DMS153 treated with DMSO at 0.1 percent for 48 hours (cell line): ENCODE results near the gene SH3GL3.

Source experiments
- DNase-seq: peaks from one replicate; lab custom pipeline; 2025; ENCODE audit not compliant: unreplicated experiment; lab: John Stamatoyannopoulos, UW

The SH3GL3 gene

DNA sequence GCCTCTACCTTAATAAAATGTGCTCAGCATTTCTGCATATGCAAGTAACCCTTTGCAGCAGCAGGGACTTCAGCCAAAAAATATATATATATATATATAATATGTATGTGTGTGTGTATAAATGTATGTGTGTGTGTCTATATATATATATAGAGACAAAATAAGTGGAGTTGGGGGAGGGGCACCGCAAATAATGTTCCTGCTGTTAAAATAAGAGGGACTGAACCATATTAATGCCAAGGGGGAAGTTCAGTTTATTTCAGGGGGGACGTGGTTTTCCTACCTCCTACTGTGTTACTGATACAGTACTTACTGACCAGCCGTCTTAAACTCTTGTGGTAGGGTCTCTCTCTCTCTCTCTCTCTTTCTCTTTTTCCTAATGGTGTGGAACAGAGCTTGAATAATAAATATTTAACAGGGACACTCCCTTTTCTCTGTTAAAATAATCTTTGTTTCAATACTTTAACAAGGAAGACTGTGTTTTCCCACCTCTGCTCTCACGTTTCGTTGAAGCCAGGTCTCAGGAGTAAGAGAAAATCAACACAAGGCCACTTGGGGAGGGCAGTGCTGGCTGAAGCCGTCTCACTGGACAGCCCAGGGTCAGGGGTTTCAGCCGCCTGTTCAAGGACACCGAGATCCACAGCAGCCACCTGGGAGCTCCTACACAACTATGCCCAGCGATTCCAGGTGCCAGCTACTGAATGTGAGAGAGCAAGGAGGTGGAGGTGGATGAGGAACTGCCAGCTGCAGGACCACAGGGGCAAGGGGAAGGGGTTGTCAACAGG lies 164.0 kb downstream of the SH3GL3 start:
- DNase-seq, result no peak

DNA sequence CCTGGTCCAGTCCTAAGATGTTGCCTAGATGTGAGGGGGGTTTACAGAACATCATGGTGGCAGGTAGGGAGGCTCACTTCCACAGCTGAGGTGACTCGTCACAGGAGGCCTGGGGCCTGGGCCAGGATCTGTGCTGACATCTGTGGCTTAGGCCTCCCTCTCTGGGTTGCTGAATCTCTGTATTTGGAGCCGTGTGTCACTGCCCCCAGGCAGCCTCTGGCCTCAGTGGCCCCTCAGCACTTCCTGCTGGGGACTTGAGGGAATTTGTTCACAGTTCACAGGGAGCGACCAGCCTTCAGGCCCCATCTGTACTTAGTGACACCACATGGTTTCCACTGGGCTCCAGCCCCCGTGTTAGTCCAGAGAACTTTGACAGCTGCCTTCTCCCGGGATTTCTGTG lies 165.1 kb downstream of the SH3GL3 start:
- no peak for DNase-seq

DNA sequence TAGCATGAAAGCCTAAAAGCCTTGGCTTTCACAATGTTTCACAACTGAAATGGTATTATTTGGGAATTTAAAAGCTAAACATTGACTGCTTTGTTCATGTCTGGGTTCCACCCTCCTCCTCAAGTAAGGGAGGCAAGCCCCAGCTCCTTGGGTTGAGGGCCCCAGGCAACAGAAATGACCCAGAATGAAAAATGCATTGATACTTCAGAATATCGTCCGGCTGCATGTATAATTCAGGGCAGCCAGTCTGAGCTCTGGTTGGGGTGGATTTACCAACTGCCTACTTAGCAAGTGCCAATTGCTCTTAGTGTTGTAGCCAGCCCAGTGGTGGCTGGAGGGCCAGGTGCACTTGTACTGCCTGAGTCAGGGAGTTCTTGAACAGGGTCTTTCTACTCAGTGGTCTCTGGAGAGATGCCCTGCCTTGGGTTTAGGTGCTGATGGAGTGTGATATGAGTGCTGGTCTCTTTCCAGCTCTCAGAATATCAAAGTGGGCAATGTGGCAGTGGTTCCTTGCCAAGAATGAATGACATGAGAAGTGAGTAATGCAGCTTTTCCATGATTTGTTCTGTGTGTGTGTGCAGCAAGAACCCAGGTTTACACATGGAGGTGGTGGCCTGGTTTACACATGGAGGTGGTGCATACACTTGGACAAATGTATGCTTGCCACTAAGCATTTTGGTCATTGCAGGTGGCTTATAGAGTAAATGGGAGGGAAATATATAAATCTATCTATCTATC lies 165.9 kb downstream of the SH3GL3 start:
- DNase-seq, result no peak

DNA sequence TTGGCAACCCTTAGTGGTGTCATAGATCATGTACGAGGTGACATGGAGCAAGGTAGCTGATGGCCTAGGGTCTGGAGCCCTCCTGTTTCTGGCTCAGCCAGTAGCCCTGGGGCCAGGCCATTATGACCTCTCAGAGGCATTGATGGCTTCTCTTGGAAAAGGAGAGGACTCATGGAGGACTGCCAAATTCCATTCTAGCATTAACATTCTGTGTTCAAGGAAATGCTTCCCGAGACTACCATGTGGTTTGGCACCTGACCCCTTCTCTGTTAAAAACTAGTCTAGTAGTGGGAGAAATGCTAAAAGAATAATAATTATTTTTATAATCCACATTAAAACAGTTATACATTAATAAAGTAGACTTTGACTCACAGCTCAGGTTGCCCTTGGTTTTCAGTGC lies 166.6 kb downstream of the SH3GL3 start:
- DNase-seq, result no peak

DNA sequence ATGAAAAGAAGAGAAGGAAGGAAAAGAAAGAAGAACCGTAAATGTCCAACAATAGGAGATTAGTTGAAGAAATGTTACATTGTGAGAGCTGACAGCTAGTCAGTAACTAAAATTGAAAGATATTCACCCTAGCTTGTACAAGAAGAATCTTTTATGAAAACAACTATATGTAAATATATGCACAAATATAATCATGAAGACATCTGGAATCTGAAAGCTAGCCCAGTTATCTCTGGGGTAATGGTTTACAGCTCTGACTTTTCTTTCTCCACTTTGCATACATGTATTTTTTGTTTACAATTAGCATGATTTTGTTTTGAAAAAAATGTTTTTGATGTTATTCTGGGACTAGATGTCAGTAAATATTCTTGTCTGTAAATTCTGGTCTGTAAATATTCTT lies 169.7 kb downstream of the SH3GL3 start:
- no peak for DNase-seq

DNA sequence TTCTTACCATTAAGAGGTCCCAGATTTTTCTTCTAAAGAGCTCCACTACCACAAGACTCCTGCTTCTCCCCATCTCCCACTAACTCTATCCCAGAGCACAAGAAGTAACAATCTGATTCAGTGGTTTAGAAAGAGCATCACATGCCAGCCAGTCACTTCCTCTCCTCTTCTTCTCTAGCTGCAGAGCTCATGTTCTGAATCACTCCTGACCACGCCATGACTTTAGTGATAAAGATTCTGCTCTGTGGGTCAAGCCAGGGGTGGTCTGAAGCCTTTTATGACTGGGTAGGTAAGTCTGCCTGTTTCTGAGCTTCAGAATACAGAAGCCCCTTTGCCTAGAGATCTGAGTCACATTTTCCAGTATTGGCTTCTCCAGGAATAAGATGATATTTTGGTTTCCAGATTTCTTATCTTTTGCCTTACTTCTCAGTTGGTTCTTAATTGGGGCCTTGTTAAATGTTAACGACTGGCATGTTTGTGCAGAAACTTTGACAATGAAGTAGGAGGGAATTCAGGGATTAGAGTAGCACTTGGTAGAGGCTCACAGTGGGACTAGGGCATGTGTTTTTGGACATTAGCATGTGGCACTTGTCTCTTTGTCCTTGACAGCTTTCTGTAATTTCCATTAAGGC lies 179.1 kb downstream of the SH3GL3 start:
- no peak for DNase-seq

DNA sequence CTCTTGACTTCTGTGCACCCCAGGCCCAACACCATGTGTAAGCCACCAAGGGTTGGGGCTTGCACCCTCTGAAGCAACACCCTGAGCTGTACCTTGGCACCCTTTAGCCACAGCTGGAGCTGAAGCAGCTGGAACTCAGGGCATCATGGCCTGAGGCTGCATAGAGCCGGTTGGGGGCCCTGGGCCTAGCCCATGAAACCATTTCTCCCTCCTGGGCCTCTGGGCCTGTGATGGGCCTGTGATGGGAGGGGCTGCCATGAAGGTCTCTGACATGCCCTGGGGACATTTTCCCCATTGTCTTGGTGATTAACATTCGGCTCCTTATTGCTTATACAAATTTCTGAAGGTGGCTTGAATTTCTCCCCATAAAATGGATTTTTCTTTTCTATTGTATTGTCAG lies 184.4 kb downstream of the SH3GL3 start:
- no peak for DNase-seq

DNA sequence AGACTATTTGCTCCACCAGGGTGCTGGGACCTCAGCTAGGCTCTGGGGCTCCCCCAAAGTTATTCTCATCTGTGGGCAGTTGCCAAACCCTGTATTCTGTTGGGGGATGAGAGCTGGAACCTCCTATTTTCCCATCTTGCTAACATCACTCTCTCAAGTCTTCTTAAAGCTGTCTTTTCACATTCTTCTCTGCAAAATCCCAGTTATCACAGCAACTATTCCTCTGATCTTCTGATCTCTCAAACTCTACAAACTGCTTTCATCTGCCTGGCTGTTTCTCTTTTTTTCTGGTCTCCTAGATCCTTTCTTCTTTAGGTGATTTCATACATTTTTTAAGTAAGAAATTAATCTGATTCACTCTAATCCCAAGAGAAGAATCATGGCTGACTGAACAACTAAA lies 196.1 kb downstream of the SH3GL3 start:
- DNase-seq, result no peak

DNA sequence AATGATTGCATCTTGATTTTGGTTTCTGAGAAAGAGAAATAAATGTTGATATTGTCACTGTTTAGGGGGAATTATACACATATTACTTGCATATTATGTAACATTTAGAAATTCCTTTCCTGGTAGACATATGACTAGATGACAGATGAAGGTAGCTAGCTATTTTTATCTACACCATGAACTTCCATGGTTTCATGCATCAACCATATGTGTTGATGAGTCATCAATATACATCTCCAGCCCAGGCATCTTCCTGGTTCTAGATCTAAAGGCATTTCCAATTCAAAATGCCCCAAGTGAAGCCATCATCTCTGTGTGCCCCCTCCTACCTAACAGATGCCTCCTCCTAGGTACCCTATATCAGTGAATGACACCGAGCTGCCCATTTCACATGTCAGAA lies 197.3 kb downstream of the SH3GL3 start:
- no peak for DNase-seq

DNA sequence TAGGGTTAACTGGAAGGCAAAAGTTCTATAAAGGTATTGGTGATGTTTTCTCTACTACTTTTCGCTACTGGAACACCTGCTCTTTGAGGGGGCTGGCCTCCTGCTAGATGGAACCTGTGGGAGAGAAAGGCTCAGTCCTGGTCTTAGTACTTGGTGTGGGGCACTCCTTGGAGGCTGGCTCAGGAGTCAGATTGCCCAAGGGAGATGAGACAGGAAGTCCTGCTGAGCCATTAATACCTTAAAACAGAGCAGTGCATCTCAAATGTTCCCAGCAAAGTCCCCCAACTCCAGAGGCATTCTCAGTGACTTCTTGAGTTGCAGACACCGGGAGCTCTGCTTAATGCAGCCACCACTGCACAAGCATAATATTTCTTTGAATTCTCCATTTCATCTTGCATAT lies 203.7 kb downstream of the SH3GL3 start:
- no peak for DNase-seq

DNA sequence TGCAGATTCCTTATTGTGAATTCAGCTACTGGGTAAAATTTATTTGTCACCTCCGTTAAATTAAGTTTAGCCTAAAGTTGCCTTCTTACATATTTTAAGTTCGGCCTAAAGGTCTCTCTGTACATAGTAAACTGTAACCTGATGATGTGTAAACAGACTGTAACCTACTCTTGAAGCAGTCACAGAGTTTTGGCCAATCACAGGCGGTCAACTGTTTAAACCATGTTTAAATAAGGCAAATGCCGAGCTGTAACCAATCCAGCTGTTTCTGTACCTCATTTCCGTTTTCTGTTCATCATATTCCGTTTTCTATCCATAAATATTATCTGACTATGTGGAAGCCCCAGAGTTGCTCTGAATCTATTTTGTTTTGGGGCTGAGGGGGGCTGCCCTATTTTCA lies 204.4 kb downstream of the SH3GL3 start:
- no peak for DNase-seq

DNA sequence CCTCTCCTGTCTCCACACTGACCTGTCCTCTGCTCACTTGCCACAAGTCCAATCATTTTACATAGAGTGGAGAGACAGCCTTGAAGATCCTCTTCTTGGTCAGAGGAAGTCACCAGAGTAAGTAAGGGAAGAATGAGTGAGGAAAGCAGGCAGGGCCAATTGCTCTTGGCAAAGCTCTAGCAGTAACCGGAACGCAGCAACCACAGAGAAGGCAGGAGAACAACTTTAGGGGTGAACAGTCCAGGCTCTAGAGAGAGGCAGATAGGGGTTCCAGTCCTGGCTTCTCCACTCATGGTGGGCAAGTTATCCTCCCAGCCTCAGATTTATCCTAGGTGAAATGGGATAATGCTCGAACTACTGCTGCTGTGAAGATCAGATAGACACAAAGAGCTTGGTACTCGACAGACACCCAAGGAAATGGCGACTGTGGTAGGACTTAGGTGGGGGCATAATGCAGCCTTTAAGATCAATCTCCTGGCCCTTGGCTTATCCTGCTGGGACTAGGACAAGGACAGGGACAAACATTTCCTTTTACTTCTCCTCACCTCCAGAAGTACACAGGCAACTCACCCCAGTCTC lies 205.6 kb downstream of the SH3GL3 start:
- DNase-seq, result no peak

DNA sequence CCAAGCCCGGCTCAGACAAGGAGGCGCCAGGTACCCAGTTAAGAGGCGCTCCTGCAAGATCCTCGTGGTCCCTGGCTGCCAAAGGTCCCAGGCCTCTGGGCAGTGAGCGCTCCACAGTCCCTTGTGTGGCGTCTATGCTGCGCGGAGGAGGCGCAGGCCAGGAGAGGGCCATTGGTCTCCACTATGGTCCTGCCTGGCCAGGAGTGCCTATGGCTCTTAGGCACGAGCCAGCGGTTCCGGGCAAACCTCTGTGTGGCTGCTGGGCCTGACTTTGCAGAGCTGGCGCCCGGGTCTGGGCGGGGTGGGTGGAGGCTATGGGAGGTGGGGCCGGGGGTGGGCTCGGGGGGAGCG lies 206.1 kb downstream of the SH3GL3 start:
- DNase-seq, result no peak

DNA sequence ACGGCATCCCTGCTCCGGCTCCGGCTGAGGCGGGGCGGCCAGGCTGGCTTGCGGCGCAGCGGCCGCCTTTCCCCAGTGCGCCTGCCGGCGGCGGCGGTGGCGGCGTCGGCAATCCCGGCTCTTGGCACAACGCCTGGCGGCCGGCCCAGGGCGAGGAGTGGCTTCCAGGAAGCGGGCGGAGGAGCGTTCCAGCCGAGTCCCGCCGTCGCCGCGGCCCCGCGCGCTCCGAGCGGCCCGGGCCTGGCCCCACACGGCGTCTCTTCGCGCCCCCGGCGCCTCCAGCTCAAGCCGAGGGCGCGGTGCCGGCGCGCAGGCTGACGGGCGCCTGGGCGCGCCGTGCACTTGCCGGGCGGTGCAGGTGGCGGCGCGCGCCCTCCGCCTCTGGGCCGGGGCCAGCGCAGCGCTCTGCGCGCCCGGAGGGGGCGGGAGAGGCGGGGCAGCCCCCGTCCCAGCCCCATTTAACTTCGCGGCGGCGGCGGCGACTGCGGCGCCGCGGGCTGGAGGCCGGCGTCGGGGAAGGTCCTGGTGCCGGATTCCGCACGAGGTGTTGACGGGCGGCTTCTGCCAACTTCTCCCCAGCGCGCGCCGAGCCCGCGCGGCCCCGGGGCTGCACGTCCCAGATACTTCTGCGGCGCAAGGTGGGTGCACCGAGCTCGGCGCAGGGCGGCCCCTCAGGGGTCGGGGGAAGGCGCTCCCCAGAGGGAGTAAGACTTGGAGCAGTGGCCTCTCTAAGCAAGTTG lies 206.7 kb downstream of the SH3GL3 start, which contains the start of gene ADAMTSL3:
TSS of gene ADAMTSL3 (plus strand) at position 485 of the 740 bp plus-strand sequence. CDS start 1,639 bp downstream, outside the sequence.
- DNase-seq, result no peak

DNA sequence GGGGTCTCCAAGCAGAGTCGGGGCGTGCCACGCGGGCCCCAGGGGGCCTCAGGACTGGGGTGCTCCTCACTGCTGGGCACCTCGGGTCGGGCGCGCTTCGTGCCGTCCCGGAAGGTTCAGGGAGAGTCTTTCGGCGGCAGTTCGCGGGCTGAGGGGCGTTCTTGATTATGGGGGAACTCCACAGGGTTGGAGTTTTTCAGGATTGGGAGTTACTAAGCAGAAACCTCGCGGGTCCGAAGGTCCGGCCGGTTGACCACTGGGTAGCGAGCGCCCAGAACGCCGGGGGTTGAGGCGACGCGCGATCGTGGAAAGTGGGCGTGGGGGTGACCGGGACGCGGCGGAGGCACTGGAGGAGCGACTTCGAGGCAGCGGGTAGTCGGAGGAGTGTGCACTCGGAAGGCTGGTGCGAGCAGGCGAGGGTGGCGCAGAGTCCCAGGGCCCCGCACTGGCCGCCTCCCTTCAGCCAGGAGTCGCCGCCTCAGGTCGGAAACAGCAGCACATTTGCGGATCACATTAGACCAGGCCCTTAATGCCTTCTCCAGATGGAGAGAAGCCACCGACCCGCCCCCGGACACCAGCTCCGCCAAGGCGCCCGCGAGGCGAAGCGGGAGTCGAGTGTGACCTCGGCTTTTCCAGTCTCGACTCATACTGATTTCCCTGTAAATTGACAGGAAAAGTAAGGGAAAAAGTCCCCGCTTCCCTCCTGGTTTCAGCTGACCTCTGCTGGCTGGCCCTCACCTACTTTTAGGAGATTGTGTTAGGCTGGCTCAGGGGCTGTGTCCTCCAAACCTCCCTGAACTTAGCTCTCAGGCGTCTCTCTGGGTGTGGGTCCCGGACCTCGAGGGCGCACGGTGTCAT lies 207.5 kb downstream of the SH3GL3 start:
- no peak for DNase-seq

DNA sequence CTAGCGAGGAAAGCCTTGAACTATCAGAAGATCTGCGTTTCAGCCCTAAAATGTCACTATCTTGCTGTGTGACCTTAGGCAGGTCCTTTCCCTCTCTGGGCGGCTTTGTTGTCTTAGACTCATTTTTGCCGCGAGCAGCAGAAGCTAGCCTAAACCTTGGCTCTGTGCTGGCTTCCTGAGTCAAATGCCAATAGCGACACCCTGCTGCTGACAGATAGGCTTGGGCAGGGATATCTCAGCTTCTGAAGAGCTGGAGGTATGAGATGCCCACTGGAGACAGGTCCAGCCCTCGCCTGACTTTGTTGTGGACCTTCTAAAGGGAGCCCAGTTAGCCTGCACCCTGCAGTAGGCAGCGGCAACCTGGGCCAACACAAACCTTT lies 208.1 kb downstream of the SH3GL3 start:
- no peak for DNase-seq

DNA sequence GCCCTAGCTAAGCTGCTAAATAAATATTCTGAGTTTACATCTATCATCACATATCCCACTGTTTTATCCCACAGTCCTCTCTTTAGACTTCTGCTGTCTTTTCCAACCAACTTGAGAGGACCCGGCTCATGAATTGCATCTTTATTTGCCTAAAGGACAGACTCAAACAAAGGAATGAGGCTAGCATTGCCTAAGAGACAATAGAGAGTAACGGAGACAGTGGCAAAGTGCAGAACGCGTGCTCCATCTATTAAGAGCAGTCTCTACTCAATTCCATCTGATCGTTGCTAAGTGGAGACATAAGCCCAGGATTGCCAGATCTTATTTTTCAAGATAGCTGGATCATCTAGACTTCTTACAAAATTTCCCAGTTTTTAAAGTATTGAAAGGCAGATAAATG lies 209.1 kb downstream of the SH3GL3 start:
- DNase-seq, result no peak

DNA sequence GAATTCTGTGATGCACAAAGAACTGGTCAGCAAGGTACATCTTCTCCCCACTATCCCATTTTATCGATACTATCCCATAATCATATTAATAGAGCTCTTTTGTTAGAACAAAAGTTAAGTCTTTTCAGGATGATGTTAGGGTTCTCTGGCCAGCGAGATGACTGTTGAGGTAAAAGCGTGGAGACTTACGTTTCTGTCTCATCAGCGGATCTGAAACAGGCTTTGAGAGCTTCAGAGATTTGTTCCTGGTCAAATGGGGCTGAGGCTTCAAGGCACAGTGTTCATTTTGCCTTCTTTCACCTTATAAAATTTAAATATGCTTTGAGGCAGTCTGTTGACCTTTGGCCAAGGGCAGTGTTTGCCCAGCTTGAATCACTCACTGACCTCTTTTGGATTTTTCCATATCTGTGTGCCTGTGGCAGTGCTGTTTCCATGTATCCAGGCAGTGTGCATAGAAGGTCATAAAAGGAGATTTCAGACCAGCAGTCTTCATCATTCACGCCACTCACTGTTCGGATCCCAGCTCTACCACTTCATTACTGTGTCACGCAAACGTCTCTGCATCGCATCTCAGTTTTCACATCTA lies 209.9 kb downstream of the SH3GL3 start:
- no peak for DNase-seq

DNA sequence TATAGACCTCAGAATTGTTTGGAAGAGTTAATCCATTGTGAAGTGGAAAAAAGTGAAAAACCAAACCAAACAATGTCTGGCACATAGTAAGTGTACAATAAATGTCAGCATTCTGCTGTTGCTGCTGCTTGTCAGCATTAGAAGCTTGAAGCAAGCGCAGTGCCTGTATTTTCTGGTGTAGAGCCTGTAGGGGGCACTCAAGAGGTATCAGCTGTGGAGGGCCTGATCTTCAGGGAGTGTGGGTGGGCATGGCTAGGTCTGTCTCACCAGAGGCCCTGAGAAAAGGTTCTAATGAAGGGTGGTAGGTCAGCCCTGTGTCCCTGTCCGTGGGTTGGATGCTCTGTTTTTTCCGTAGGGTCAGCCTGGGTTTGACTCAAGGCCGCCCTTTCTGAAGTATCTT lies 210.4 kb downstream of the SH3GL3 start:
- DNase-seq, result no peak
